ENCODE results near the gene TBC1D24. TPM values are rescaled to one million over a fixed set of nuclear protein-coding genes. Genes with fewer than 3 reads are reported as not detected.

Gene TBC1D24
- total and polyA plus RNA-seq, 8 donors, result 3.2 to 35.6 (median 9.0) TPM

- no peaks in the 10 kb centered on the region for H3K36me3 ChIP-seq
- no peak for DNase-seq
- no peaks in the 10 kb centered on the region for H3K27me3 ChIP-seq
- TF ChIP-seq, protein P1, sequence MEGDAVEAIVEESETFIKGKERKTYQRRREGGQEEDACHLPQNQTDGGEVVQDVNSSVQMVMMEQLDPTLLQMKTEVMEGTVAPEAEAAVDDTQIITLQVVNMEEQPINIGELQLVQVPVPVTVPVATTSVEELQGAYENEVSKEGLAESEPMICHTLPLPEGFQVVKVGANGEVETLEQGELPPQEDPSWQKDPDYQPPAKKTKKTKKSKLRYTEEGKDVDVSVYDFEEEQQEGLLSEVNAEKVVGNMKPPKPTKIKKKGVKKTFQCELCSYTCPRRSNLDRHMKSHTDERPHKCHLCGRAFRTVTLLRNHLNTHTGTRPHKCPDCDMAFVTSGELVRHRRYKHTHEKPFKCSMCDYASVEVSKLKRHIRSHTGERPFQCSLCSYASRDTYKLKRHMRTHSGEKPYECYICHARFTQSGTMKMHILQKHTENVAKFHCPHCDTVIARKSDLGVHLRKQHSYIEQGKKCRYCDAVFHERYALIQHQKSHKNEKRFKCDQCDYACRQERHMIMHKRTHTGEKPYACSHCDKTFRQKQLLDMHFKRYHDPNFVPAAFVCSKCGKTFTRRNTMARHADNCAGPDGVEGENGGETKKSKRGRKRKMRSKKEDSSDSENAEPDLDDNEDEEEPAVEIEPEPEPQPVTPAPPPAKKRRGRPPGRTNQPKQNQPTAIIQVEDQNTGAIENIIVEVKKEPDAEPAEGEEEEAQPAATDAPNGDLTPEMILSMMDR (IDR thresholded peaks at IDR 0.05), result no peak
- TF ChIP-seq POLR2A (IDR thresholded peaks at IDR 0.05) (no peak), EP300 (IDR thresholded peaks at IDR 0.05) (no peak), POLR2AphosphoS5 (IDR thresholded peaks at IDR 0.05) (no peak)
- H3K9me3 ChIP-seq, result no peaks in the 10 kb centered on the region
- H3K4me3 ChIP-seq, result no peak overlapping the region
- H3K27ac ChIP-seq, result peak overlapping the region in 3 of 5 donors; percentile 14 to 79 (median 54)
- WGBS, 5 donors, result 67 to 88% (median 83%) methylated on average over 12 to 14 of the region's 14 CpGs
- peaks cover 7 to 35% (median 26%) of the 10 kb centered on the region in 4 donors for H3K4me1 ChIP-seq
- intact Hi-C loops (cut with DNase I; ENCODE audit: low total_unique reads), result no loop called here
Observed at GRCh38 chr16:2507052-2507659, 32.2 kb downstream of the TBC1D24 start.

DNA sequence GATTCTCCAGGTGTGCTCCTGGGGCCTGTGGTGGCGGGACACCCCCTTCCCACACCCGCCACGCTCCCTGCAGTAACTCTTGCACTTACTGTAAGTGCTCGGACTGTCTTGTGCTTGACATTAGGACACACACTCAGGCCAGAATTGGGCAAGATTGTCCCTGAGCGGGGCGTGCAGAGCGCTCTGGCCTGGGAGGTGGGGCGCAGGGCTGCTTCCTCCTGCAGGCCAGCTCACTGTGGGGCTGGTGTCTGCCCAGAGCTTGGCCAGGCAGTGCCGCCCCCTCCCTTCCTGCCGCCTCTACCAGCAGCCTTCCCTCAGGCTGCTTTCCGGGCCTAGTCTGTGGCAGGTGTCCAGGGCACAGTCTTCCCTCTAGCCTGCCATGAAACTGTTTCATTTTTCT, 32.7 kb downstream of the TBC1D24 start:
- H3K4me1 ChIP-seq, result peaks cover 9 to 34% (median 25%) of the 10 kb centered on the region in 4 donors
- H3K36me3 ChIP-seq, result no peaks in the 10 kb centered on the region
- no peaks in the 10 kb centered on the region for H3K27me3 ChIP-seq
- no peak overlapping the region for H3K4me3 ChIP-seq
- H3K9me3 ChIP-seq, result no peaks in the 10 kb centered on the region
- intact Hi-C loops (cut with DNase I; ENCODE audit: low total_unique reads), result no loop called here
- H3K27ac ChIP-seq, result peak overlapping the region in 3 of 5 donors; percentile 14 to 79 (median 54)
- TF ChIP-seq POLR2AphosphoS5 (IDR thresholded peaks at IDR 0.05), result no peak
- TF ChIP-seq POLR2A (IDR thresholded peaks at IDR 0.05), result no peak
- TF ChIP-seq, protein P1 (IDR thresholded peaks at IDR 0.05), result no peak
- 78 to 95% (median 90%) methylated on average over 8 to 11 of the region's 11 CpGs for WGBS, 5 donors
- peak in 1 of 2 donors; percentile 44 for DNase-seq

GRCh38 chr16:2508722-2509400, 33.9 kb downstream of the TBC1D24 start:
- Histone ChIP-seq H3K27ac (no peak overlapping the region), H3K9me3 (no peaks in the 10 kb centered on the region), H3K27me3 (no peaks in the 10 kb centered on the region), H3K36me3 (no peaks in the 10 kb centered on the region), H3K4me3 (no peak overlapping the region), H3K4me1 (peaks cover 16 to 34% (median 27%) of the 10 kb centered on the region in 4 donors)
- WGBS, 5 donors, result 91 to 94% (median 92%) methylated on average over 17 to 18 of the region's 18 CpGs
- TF ChIP-seq POLR2AphosphoS5 (IDR thresholded peaks at IDR 0.05) (no peak), EP300 (IDR thresholded peaks at IDR 0.05) (no peak), POLR2A (IDR thresholded peaks at IDR 0.05) (no peak)
- TF ChIP-seq, protein P1 (IDR thresholded peaks at IDR 0.05), result no peak
- DNase-seq, result no peak
- intact Hi-C loops (cut with DNase I; ENCODE audit: low total_unique reads), result no loop called here

DNA sequence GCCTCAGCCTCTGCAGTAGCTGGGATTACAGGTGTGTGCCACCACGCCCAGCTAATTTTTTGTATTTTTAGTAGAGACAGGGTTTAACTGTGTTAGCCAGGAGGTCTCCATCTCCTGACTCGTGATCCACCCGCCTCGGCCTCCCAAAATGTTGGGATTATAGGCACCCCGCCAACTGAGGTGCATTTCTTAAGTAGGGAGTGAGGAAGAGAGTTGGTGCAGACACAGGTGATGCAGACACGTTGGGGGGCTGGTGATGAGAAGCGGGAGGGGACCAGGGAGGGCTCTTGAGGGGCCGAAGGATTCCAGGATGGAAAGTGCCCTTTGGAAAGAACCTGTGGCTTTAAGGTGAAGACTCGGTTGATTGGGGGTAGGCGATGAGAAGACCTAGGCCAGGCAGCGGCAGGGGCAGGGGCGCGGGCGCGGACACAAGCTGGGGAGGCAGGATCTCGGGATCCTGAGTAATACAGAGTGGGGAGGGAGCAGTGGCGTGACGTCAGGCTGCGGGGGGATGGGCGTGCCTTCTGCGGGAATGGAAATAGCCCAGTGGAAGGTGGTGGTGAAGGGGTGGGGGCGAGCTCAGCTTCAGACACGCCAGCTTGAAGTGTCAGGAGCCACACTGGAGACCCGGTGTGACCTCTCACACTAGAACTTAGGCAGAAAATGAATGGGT, 36.3 kb downstream of the TBC1D24 start:
- no peaks in the 10 kb centered on the region for H3K9me3 ChIP-seq
- 34 to 50% (median 42%) methylated on average over 24 of the region's 24 CpGs for WGBS, 5 donors
- peak; percentile 58 to 87 for DNase-seq
- peak in 1 of 3 donors; percentile 26 for TF ChIP-seq POLR2AphosphoS5 (IDR thresholded peaks at IDR 0.05)
- no peak for TF ChIP-seq EP300 (IDR thresholded peaks at IDR 0.05)
- peak overlapping the region in 1 of 5 donors; percentile 99 for H3K27ac ChIP-seq
- H3K4me3 ChIP-seq, result no peak overlapping the region
- H3K4me1 ChIP-seq, result peaks cover 32 to 50% (median 46%) of the 10 kb centered on the region in 4 donors
- no peaks in the 10 kb centered on the region for H3K27me3 ChIP-seq
- intact Hi-C loops (cut with DNase I; ENCODE audit: low total_unique reads), result no loop called here
- H3K36me3 ChIP-seq, result peaks cover 0 to under 1% (median 0%) of the 10 kb centered on the region in 4 donors

All from stomach (tissue), 9 donors.